Smooth muscle cell (in vitro differentiated cells): Measurements from ENCODE around the gene HERPUD2. TPM values are rescaled to one million over a fixed set of nuclear protein-coding genes. Genes with fewer than 3 reads are reported as not detected.

Experiments used
- DNase-seq: peaks from one replicate; lab custom pipeline; 2025; ENCODE audit not compliant: unreplicated experiment; lab: John Stamatoyannopoulos, UW
- H2AFZ ChIP-seq: fragments of 200-600 bp; sonication (generic); 2 replicates; pipeline ENCODE4 v1.6.0; 2016; ENCODE audit warnings: antibody characterized with exemption, low read depth, mild to moderate bottlenecking
- H3F3A ChIP-seq: fragments of 200-600 bp; sonication (generic); 2 replicates; pipeline ENCODE4 v1.6.0; 2017; ENCODE audit warnings: antibody characterized with exemption, low read depth
- H3K27ac ChIP-seq: fragments of 200-600 bp; sonication (generic); 2 replicates; pipeline ENCODE4 v1.5.1; 2016; ENCODE audit warnings: low read depth, mild to moderate bottlenecking
- H3K27me3 ChIP-seq: fragments of 200-600 bp; sonication (generic); 2 replicates; pipeline ENCODE4 v1.6.1; 2016; ENCODE audit warnings: low read depth, mild to moderate bottlenecking
- H3K36me3 ChIP-seq: fragments of 200-600 bp; sonication (generic); 2 replicates; pipeline ENCODE4 v1.5.1; 2016; ENCODE audit warnings: low read depth
- H3K4me1 ChIP-seq: fragments of 200-600 bp; sonication (generic); 2 replicates; pipeline ENCODE4 v1.5.1; 2016; ENCODE audit warnings: low read depth
- H3K4me2 ChIP-seq: fragments of 200-600 bp; sonication (generic); 2 replicates; pipeline ENCODE4 v1.6.0; 2016; ENCODE audit warnings: mild to moderate bottlenecking
- H3K4me3 ChIP-seq: fragments of 200-600 bp; sonication (generic); 2 replicates; pipeline ENCODE4 v1.5.1; 2016; ENCODE audit warnings: mild to moderate bottlenecking
- H3K79me2 ChIP-seq: fragments of 200-600 bp; sonication (generic); 2 replicates; pipeline ENCODE4 v1.6.0; 2016; ENCODE audit warnings: low read depth, mild to moderate bottlenecking
- H3K9ac ChIP-seq: fragments of 200-600 bp; sonication (generic); 2 replicates; pipeline ENCODE4 v1.6.0; 2016; ENCODE audit warnings: low read depth
- H3K9me3 ChIP-seq: fragments of 200-600 bp; sonication (generic); replicated peaks from 2 replicates; pipeline ENCODE4 v1.5.1; 2016; ENCODE audit warnings: low read depth
- H4K20me1 ChIP-seq: fragments of 200-600 bp; sonication (generic); 2 replicates; pipeline ENCODE4 v1.6.0; 2016; ENCODE audit warnings: low read depth
- WGBS: methylation state at CpG from one replicate; pipeline ENCODE4 v1.1.7; 2016; ENCODE audit warnings: low lambda C conversion rate; 5-methylcytosine and 5-hydroxymethylcytosine counted together
- polyA plus RNA-seq: library from polyadenylated mRNA; unstranded; fragments of >200 nt; fragmentation: Nextera tagmentation; extraction: Ambion mirVana; gene quantifications from 2 replicates; pipeline ENCODE4 v1.2.1, GENCODE V29; 2016
- total RNA-seq: library from RNA; depleted of rRNA; stranded (reverse); fragments of >200 nt; gene quantifications from 2 replicates; pipeline ENCODE4 v1.2.3, GENCODE V29; 2014
- TF ChIP-seq, protein P1 (sequence below): fragments of 200-600 bp; sonication (generic); IDR thresholded peaks from 2 replicates; pipeline ENCODE4 v1.5.1; 2017; ENCODE audit warnings: borderline replicate concordance, mild to moderate bottlenecking, antibody characterized with exemption; ENCODE audit not compliant: insufficient read depth, poor library complexity, severe bottlenecking

The HERPUD2 gene
- total and polyA plus RNA-seq, 2 experiments from 2014 or later, result 23.2 to 28.1 TPM

DNA sequence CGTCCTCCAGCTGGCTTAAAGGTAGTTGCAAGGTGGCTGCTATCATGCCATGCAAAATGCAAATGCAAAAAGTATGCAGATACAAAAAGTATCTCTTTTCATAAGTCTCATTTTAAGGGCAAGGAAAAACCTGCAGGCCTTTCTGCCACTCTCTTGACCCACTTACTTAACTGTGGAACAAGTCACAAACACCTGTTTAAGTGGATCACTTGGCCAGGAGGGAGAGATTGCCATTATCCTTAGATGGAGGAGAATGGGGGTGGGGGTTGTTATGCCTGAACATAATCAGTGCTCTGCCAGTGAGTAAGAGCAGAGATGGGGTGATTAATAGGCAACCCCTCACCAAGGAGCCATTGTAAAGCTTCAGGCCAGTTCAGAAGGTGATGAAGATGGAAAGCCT, 25.1 kb upstream of the HERPUD2 start:
- no peak overlapping the region for H3K27ac ChIP-seq
- H4K20me1 ChIP-seq, result no peaks in the 10 kb centered on the region
- H3K4me3 ChIP-seq, result no peak overlapping the region
- no peak overlapping the region for H3K4me2 ChIP-seq
- H3K4me1 ChIP-seq, result peaks cover 5% of the 10 kb centered on the region
- TF ChIP-seq, protein P1, sequence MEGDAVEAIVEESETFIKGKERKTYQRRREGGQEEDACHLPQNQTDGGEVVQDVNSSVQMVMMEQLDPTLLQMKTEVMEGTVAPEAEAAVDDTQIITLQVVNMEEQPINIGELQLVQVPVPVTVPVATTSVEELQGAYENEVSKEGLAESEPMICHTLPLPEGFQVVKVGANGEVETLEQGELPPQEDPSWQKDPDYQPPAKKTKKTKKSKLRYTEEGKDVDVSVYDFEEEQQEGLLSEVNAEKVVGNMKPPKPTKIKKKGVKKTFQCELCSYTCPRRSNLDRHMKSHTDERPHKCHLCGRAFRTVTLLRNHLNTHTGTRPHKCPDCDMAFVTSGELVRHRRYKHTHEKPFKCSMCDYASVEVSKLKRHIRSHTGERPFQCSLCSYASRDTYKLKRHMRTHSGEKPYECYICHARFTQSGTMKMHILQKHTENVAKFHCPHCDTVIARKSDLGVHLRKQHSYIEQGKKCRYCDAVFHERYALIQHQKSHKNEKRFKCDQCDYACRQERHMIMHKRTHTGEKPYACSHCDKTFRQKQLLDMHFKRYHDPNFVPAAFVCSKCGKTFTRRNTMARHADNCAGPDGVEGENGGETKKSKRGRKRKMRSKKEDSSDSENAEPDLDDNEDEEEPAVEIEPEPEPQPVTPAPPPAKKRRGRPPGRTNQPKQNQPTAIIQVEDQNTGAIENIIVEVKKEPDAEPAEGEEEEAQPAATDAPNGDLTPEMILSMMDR, result no peak
- no peak overlapping the region for H3K9ac ChIP-seq
- no peaks in the 10 kb centered on the region for H3K36me3 ChIP-seq
- H3F3A ChIP-seq, result no peaks in the 10 kb centered on the region
- no peaks in the 10 kb centered on the region for H3K9me3 ChIP-seq
- 97% methylated on average over 1 of the region's 1 CpG for WGBS
- no peak overlapping the region for H2AFZ ChIP-seq
- no peak for DNase-seq
- no peaks in the 10 kb centered on the region for H3K79me2 ChIP-seq
- no peaks in the 10 kb centered on the region for H3K27me3 ChIP-seq

GRCh38 chr7:35718047-35718446, 23.1 kb upstream of the HERPUD2 start:
- Histone ChIP-seq H2AFZ (no peak overlapping the region), H3F3A (peaks cover 1% of the 10 kb centered on the region), H3K4me1 (peaks cover 5% of the 10 kb centered on the region), H3K36me3 (no peaks in the 10 kb centered on the region), H3K9me3 (no peaks in the 10 kb centered on the region), H3K9ac (no peak overlapping the region), H3K27ac (no peak overlapping the region), H3K4me2 (no peak overlapping the region), H3K79me2 (no peaks in the 10 kb centered on the region), H3K4me3 (no peak overlapping the region), H4K20me1 (no peaks in the 10 kb centered on the region), H3K27me3 (no peaks in the 10 kb centered on the region)
- TF ChIP-seq, protein P1, result no peak
- DNase-seq, result no peak
- WGBS, result 88% methylated on average over 1 of the region's 1 CpG

DNA sequence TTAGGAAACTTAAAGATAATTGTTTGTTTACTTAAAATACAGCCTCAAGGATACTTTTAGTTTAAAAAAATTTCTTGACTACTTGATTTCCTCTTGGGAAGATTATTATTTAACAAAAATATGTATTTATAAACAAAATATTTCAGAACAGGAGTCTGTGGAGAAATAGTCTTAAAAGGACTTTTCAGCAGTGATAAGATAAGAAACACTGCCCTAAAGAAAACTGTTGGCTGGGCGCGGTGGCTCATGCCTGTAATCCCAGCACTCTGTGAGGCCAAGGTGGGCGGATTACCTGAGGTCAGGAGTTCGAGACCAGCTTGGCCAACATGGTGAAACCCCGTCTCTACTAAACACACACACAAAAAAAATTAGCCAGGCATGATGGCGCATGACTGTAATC, 22.6 kb upstream of the HERPUD2 start:
- Histone ChIP-seq H3F3A (peaks cover 4% of the 10 kb centered on the region), H3K4me3 (peak overlapping the region; percentile 10), H3K27ac (peak overlapping the region; percentile 1), H3K36me3 (no peaks in the 10 kb centered on the region), H3K4me1 (peaks cover 5% of the 10 kb centered on the region), H4K20me1 (no peaks in the 10 kb centered on the region), H3K27me3 (no peaks in the 10 kb centered on the region), H3K4me2 (peak overlapping the region; percentile 45), H2AFZ (peak overlapping the region; percentile 19), H3K79me2 (no peaks in the 10 kb centered on the region), H3K9ac (no peak overlapping the region), H3K9me3 (no peaks in the 10 kb centered on the region)
- 61% methylated on average over 6 of the region's 6 CpGs for WGBS
- TF ChIP-seq, protein P1, result no peak
- DNase-seq, result no peak

- WGBS, result 30% methylated on average over 1 of the region's 1 CpG
- Histone ChIP-seq H2AFZ (peak overlapping the region; percentile 19), H3K9me3 (no peaks in the 10 kb centered on the region), H3K27me3 (no peaks in the 10 kb centered on the region), H3K36me3 (no peaks in the 10 kb centered on the region), H3K27ac (peak overlapping the region; percentile 1), H3K79me2 (no peaks in the 10 kb centered on the region), H3K4me2 (peak overlapping the region; percentile 45), H3F3A (peaks cover 4% of the 10 kb centered on the region), H3K4me1 (peaks cover 5% of the 10 kb centered on the region), H3K4me3 (peak overlapping the region; percentile 10), H3K9ac (no peak overlapping the region), H4K20me1 (no peaks in the 10 kb centered on the region)
- TF ChIP-seq, protein P1, result no peak
- DNase-seq, result no peak
These were observed 22.1 kb upstream of the HERPUD2 start for GRCh38 chr7:35717013-35717412.
